Left lobe of liver (tissue), 2 donors: ENCODE results near the gene PDGFRB. TPM values are rescaled to one million over a fixed set of nuclear protein-coding genes. Genes with fewer than 3 reads are reported as not detected.

Experiments used
- ATAC-seq: fragments of 200-7000 bp; cut with Tn5 transposase; one replicate; pipeline ENCODE4 v1.9.1; 2020; ENCODE audit warnings: mild to moderate bottlenecking, moderate library complexity
- DNase-seq: peaks from one replicate; pipeline ENCODE4 v3.0.0-alpha.2; 2020; ENCODE audit warnings: low spot score
- total RNA-seq: library from RNA; stranded (reverse); gene quantifications from one replicate; pipeline ENCODE4 v1.2.1, GENCODE V29; 2021
- donor health status: DM: no; HTN: no; CAD: no; lungs with moderate emphysema.
- donor health status: DM: no; HTN: yes; CAD: no.

PDGFRB gene
- total RNA-seq, 1 donor from 2014 or later: 12.8 TPM

DNA sequence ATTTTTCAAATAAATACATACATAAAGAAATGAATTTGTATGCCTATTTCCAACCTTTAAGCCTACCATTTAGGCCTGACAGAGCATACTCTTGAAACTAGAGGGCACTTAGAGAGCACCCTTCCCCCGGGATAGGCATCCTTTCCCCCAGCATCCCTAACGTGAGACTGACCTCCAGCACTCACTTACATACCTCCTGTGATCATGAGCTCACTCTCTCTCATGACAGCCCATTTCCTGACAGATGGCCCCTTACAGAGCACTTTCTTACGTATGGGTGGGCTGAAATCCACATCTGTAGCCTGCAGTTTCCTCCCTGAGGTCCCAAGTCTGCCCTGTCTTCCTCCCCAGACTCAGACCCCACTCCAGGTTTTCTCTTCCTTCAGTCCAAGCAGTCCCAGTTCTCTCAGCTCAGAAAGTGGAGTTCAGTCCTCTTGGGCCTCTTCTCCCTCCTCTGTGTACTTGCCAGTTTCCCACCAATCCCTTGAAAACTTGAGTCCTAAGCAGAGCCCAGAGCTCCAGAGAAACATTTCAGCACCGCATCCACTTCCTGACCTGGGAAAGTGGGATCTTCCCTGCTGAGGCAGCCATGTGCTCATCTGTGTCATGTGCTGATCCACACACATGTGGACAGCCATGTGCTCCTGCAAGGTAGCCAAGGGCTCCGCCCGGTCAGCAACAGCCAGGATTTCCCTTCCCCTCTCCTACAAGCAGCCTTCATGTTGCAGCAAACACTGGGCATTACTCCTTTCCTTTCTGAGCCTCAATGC, 8.8 kb upstream of the PDGFRB start:
- DNase-seq (no peak), ATAC-seq (no peak)

DNA sequence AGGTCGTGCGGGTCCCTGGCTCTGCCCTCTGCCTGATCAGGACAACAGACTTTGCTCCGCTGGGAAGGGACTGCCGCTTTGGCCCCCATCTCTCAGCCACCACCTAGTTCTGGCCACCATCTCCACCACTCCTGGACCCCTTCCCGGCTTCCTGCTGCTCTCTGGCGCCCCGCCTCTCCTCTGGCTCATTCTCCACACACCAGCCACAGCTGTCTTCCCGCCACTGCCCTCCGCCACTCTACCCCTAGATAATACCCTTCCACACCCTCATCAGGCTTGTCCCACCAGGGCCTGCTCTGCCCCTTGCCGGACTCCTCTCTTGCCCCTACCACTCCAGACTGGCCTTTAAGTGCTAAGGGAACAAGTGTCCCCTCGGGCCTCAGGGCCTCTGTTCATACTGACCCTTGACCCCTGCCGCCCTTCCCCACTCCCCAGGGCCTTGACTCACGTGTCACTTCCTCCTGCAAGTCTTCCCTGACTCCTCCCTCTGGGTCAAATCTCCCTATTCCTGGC, 8.0 kb upstream of the PDGFRB start:
- DNase-seq (no peak), ATAC-seq (no peak)

DNA sequence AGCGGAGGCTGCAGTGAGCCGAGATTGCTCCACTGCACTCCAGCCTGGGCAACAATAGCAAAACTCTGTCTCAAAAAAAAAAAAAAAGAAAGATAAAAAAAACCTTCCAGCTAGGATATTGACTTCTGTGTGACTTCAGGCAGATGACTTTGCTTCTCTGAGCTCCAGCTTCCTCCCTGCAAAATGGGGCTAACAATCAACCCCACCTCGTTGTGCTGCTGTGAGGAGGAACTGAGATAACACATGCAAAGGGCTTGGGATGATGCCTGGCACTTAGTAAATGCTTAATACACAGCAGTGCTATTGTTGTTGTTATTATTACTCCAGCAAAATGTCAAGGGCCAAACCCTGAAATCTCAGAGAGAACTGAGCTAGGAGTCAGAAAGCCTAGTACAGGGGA, 7.4 kb upstream of the PDGFRB start:
- no peak for DNase-seq

DNA sequence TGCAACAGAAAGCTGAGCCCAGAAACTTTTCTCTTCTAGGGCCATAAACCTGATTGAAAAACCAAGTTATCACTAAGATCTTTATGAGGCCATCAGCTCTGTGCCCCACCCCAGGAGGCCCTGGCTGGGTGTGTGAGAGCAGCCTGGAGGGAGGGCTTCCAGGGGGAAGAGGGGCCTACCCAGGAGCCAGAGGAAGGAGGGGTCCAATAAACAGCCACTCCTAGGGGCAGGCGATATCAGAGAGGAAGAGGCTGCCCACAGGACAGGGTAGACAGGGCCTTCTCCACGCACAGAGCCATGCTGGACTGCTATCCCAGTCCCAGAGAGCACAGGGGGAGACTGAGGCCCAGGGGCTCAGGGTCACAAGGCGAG, 6.5 kb upstream of the PDGFRB start:
- no peak for DNase-seq
- no peak for ATAC-seq

More for the DNA sequence above, 7.4 kb upstream of the PDGFRB start:
- ATAC-seq: no peak

DNA sequence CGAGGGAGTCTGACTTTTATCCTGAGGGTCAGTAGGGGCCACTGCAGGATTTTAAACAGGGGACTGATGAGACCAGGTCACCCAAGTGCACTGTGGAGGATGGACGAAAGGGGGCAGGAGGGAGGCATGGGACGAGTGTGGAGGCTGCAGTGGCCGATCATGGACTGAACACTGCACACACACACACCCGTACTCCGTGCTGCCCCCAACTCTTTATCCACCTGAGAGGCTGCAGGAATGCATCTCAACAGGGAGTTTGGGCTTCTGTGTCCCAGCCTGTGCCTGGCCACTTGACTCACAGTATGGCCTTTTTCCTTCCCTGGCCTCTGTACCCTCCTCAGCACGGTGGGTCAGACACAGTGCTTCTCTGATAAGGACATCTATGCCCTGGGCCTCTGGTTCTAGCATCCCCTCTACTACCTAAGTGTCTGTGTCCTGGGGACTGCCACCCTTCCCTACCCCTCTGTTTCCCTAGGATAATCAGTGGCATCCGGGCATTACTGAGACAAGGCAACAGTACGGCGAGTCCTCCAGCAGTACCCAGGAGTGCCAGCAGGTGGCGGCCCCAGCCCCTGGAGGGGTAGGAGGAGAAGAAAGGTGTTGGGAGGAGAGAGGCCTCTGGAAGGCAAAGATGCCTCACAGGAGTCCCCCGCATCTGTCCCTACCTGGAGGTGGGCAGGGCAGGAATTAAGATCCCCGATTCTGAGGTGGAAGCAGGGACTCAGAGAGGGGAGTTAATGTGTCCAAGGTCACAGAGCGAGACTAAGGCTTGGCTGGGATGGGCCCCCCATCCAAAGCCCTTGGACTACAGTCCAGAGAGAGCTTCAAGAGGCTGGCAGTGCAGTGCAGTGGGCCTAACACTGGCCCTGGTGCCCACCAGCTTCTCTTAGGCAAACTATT, 5.8 kb upstream of the PDGFRB start:
- DNase-seq (peak; percentile 81), ATAC-seq (peak; percentile 97)

DNA sequence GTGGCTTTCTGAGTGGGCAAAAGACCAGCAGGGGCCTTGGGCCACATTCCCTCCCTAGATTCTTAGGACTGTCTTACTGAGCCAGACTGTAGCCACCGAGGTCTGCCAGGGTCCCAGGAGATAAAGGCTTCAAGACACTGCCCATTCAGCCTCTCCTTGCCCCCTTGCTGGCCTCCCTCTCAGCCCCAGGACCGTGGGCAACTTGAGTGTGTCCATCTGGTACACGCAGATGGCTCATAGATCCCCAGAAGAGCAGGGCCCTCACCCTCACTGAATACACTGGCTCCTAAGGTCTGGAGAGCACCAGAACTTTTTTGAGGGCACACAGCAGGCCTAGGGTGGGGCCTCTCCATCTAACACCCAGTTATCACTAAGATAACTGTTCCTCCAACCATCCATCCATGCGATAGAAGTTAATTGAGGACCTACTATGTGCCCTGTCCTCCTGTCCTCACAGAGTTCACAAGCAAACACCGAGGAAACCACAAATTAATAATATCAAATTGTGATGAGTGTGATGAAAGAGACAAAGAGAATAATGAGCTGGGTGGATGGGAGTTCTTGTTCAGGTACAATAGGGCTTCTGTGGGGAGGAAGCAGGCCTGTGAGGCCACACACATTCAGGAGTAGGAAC, 4.9 kb upstream of the PDGFRB start:
- ATAC-seq (no peak), DNase-seq (no peak)

DNA sequence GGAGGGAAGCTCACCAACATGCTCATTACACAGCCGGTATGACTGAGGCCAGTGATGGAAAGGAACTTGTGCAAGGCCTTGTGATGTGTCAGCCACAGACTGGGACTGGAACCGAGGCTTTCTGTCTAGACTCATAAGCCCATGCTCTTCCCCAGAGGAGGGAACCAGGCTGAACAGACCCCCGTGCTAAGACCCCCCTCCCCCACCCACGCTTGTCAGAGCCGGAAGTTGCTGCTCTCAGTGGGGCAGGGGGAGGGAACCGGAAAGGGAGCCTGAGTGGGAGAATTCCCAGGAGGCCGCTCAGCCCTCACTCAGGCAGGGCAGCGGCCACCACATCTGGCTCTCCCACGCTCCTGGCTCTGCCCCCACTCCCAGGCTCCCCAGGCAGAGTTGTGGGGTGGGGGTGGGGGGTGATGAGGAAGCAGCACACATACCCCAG, 4.1 kb upstream of the PDGFRB start:
- DNase-seq (no peak), ATAC-seq (no peak)

DNA sequence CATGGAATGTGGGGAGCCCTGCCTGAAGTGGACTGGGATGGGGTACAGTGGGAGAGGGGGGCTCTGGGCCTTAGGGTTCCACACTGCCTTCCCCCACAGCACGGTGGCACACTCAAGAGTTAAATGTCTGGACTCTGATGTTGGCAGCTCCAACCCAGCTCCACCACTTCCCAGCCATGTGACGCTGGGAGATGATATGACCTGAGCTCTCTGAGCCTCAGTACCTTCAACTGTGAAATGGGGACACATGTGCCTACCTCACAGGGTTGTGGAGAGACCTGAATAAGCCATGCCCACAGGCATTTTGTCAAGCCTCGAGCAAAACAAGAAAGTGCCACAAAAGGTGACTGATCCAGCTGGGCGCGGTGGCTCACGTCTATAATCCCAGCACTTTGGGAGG, 3.4 kb upstream of the PDGFRB start:
- no peak for DNase-seq
- ATAC-seq: no peak

DNA sequence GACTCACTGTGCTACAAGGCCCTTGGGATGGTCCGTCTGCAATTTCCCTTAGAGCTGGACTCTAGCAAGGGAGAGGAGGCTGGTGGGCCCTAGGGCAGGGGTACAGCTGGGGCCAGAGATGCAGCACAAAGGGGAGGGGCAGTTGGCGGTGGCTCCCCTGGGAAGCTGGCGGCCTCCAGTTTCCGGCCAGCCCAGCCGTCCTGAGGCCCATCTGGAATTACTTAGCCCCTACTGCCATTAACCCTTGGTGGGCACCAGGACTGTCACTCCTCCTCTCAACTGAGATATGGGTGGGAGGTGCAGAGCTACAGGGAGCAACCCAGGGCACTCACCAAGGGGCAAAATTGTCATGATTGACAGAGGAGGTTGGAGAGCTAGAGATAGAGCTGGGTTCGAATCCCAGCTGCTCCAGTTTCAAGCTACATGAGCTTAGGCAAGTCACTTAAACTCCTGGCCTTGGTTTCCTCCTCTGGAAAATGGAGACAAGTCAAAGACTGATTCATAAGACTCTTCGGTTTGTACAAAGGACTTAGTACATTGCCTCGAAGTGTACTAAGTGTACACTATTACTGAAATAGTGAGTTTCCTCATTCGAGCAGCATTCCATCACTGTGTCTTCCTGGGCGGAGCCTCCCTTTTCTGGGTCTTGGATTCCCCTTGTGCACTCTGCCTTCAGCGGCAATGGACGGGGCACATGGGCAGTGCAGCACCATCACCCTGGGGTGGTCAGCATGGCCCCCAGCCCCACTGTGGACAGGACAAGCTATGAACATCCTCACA, 2.7 kb upstream of the PDGFRB start:
- no peak for DNase-seq
- ATAC-seq: no peak

DNA sequence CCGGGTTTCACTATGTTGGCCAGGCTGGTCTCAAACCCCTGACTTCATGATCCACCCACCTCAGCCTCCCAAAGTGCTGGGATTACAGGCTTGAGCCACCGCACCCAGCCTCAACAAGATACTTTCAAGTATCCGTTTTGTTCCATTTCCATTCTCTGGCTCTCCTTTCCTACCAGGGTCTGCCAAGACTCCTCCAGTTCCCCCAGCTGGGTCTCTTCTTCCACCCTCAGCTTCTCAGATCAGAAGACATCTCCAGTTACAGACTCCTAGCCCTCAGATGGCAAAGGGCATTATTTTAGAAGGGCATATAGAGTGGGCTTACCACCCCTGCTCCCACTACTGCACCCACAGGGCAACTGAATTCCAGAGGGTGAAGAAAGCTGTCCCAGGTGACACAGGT, 1.5 kb upstream of the PDGFRB start:
- ATAC-seq (no peak), DNase-seq (no peak)

DNA sequence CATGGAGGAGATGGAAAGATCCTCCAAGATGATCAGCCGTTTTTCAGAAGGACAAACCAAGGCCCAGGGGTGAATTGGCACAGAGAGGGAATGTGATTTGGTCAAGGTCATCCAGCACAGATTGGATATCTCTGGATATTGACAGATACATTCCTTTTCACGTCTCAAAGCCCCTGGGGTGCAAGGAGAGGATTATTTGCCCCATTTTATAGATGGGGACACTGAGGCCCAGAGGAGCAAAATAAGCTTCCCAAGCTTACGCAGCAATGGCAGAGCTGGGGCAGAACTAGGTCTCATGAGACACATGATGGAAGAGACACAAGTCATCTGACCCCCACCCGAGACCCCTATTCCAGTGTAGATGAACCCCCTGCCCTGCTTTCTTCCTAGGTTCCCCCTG, 895 bp upstream of the PDGFRB start:
- ATAC-seq (no peak), DNase-seq (no peak)

DNA sequence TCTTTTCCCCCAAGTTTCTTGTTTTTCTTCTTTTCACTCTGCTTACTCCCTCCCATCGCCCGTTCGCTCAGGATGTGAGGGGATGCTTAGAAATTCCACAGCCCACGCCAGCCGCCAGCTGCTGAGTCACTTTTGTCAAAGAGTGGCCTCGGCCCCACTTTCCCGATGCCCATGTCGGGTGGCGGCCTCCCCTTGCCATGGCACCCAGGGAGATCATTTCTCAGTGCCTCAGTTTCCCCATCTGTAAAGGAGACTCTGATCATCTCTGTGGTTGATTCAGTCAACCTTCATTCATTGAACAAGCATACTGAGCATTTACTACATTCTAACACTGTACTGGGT, 353 bp upstream of the PDGFRB start:
- ATAC-seq (no peak), DNase-seq (no peak)

DNA sequence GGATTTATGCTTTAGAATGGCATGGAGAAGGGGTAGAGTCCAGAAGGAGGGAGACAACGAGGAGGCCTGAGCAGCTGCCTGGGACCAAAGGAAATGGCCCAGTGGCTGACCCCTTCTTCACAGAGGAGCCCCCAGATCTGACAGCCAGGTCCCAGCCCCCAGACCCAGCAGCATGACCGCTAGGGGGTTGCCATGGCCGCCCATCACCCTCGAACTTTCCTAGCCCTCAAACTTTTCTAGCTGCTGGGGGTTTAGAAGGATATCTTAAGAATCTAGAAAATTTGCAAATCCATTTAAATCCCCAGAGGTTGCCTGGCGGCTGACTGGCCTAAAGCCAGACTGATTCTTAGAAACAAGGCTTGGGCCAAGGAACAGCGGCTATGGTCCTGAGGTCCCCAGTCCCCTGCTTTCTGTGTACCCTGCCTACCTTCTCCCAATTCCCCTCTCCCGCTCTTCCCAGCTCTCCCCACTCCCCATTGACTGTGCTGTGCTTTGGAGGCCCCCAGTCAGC, 972 bp downstream of the PDGFRB start:
- ATAC-seq: no peak
- no peak for DNase-seq

DNA sequence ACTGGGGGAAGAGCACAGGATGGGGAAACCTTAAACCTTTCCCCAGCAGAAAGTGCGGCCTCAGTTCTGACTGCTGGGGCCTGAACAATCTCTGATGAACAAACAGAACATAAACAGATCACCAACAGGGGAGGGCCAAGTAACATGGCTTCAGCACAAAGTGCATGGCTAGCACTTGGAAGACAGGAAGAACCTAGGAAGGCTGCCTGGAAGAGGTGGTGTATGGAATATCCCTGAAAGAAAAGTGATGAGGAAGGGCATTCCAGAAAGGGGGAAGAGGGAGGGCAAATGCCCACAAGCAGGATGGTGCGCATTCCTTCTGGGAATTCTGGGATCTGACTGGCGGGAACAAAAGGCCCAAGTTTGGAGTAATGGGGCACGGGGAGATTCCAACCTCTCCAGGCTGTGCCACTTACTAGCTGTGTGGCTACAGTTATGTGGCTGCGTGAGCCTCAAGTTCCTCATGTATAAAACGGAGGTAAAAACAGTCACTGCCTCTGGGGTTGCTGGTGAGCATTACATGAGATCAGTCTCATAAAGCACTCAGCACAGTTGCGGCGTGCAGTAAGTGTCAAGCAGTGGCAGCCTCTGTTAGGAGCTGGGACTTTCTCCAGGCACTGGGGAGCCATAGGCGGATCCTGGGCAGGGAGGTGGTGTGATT, 1.6 kb downstream of the PDGFRB start:
- ATAC-seq (no peak), DNase-seq (no peak)

DNA sequence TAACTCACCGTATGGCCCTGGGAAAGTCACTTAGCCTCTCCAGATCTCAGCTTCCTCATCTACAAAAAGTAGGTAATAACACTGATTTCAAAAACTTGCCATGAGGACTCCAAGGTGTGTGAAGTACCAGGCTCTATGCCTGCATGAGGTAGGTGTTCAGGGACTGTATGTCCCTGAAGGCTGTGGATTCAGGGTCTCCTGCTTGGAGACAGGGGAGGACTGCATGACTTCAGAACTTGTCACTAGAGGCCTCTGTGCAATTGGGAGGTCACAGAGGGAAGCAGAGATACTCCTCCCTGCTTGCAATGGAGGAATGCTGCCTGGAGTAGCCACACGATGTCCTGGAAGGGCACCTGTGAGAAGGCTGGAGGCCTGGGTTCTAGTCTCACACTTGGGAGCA, 2.2 kb downstream of the PDGFRB start:
- DNase-seq (no peak), ATAC-seq (no peak)

DNA sequence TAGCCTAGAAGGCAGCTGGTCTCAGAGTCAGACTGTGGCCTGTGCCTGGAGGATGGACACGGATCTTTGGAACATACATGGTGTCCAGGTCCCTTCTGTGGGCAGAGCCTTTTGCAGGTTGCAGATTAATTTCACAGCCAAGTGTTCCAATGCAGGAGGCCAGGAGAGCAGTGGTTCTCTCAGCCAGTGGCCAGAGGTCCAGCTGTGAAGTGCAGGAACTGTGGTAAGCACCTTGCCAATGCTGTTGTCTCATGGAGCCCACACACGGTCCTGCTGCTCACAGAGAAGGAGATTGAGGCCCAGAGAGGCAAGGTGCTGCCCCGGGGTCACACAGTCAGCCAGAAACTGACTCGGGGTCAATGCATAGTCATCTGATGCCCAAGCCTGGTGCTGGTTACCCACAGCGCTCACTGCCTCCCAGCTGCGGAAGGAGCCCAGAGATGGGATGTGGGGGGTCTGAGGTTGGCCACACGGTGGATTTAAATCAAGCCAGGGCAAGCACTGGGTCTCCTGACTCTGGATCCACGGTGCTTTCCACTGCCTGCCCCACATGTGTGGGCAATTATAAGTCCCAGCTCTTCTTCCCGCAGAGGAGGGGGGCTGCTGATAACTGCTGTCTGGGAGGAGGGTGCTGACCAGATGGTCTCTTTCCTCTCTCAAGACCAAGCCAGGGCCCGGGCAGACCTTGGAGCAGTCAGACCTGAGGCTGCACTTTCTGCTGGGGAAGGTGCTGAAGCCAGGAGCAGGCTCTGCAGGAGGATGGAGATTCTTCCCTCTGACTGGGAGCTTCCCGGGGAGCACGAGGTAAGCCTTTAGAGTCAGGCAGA, 2.8 kb downstream of the PDGFRB start:
- DNase-seq (no peak), ATAC-seq (no peak)

DNA sequence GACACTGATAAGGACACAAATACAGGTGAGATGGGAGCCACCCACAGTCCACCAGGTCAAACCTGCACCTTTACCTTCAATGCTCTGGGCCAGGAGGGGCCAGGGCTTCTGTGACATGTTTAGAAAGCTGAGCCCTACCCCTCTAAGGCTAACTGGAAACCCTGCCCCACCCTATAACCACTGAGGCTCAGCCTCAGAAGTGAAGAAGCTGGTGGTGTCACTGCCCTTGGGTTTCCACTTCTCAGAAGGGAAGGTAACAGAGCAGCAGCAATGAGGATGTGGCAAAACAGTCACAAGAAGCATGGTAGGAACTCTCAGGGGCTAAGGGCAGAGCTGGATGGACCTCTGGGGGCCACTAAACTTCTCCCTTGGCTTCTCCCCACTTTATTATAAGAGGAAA, 6.0 kb downstream of the PDGFRB start:
- DNase-seq (no peak), ATAC-seq (no peak)

DNA sequence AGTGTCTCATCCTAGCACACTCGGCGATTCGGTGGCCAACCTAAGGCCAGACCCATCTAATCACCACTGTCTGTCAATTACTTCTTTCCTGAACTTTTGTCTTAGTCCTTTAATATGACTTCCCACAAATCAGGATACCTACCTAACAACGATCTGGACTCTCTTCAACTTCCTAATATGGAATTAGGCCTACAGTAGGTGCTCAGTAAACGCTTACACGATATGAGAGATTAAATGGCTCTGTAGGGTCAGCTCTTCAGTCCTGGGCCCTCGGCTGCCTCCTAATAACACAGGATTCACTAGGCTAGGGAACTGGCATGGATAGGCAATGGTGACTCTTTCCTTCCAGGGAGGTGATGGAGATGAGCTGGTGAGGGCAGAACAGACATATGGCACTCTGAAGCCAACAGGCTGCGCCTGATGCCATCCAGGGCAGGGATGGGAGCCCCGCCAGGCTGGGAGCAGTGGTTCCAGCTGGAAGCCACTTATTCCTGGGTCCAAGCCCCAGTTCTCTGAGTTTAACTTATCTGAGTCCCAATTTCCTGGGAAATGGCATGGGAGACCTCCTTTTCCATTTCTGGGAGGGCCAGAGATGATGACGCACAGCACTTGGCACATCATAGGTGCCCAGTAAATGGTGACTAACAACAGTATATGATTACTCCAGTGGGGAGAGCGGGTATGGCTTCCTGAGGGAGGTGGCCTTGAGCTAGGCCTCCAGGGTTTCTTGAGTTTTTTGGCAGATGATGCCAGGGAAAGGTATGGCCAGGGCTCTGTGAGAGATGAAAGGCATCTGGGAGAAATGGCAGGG, 7.3 kb downstream of the PDGFRB start:
- no peak for ATAC-seq
- DNase-seq: no peak
